HepG2 (cell line): ENCODE data around the gene RSPH9. TPM values are rescaled to one million over a fixed set of nuclear protein-coding genes. Genes with fewer than 3 reads are reported as not detected.

ENCODE experiments used
- CREB3 ChIP-seq: sonication (generic); formaldehyde crosslinking; IDR thresholded peaks from 2 replicates; pipeline ENCODE4 v1.5.0; 2020; ENCODE audit warnings: missing genetic modification reagents
- HIC2 ChIP-seq: sonication (generic); formaldehyde crosslinking; IDR thresholded peaks from 2 replicates; pipeline ENCODE4 v1.9.0; 2022; ENCODE audit warnings: low read depth, missing genetic modification reagents
- PITX1 ChIP-seq: sonication (generic); formaldehyde crosslinking; IDR thresholded peaks from 2 replicates; pipeline ENCODE4 v1.5.1; 2020; ENCODE audit warnings: mild to moderate bottlenecking, missing genetic modification reagents
- POGZ ChIP-seq: sonication (generic); formaldehyde crosslinking; IDR thresholded peaks from 2 replicates; pipeline ENCODE4 v1.4.0; 2020; ENCODE audit warnings: mild to moderate bottlenecking, missing genetic modification reagents
- TRIM24 ChIP-seq: sonication (generic); formaldehyde crosslinking; IDR thresholded peaks from 2 replicates; pipeline ENCODE4 v1.8.0; 2022; ENCODE audit warnings: mild to moderate bottlenecking, missing genetic modification reagents
- ZBTB40 ChIP-seq, 2 experiments: fragments of 450-650 bp in 1 of 2; sonication (generic) in 1 of 2; formaldehyde crosslinking in 1 of 2; IDR thresholded peaks; 2 replicates each; pipeline versions ENCODE4 v1.6.1 to v1.8.0; 2016 to 2022; ENCODE audit warnings: antibody characterized with exemption in 1 of 2, mild to moderate bottlenecking in 1 of 2, missing genetic modification reagents in 1 of 2
- ZGPAT ChIP-seq: IDR thresholded peaks from 2 replicates; pipeline ENCODE4 v1.6.1; 2016; ENCODE audit warnings: mild to moderate bottlenecking
- ZNF121 ChIP-seq: sonication (generic); formaldehyde crosslinking; IDR thresholded peaks from 2 replicates; pipeline ENCODE4 v1.5.0; 2020; ENCODE audit warnings: mild to moderate bottlenecking, missing genetic modification reagents
- ZNF281 ChIP-seq: sonication (generic); formaldehyde crosslinking; IDR thresholded peaks from 2 replicates; pipeline ENCODE4 v1.4.0; 2020; ENCODE audit warnings: missing genetic modification reagents, borderline replicate concordance
- ZNF367 ChIP-seq: sonication (generic); formaldehyde crosslinking; IDR thresholded peaks from 2 replicates; pipeline ENCODE4 v1.4.0; 2020; ENCODE audit warnings: missing genetic modification reagents, borderline replicate concordance
- ZNF672 ChIP-seq: sonication (generic); formaldehyde crosslinking; IDR thresholded peaks from 2 replicates; pipeline ENCODE4 v1.8.1; 2022; ENCODE audit warnings: missing genetic modification reagents
- ZNF768 ChIP-seq: sonication (generic); formaldehyde crosslinking; IDR thresholded peaks from 2 replicates; pipeline ENCODE4 v1.4.0; 2020; ENCODE audit warnings: missing genetic modification reagents
- ZNF788 ChIP-seq: sonication (generic); formaldehyde crosslinking; IDR thresholded peaks from 2 replicates; pipeline ENCODE4 v1.5.0; 2020; ENCODE audit warnings: mild to moderate bottlenecking, missing genetic modification reagents, borderline replicate concordance
- polyA plus RNA-seq, 8 experiments: library from polyadenylated mRNA; depleted of rRNA in 3 of 8; stranded (reverse) in 7 of 8; unstranded in 1 of 8; fragments of >200 nt; fragmentation: Illumina TruSeq in 4 of 8; extraction: Trizol in 4 of 8; gene quantifications; 2 replicates each; pipeline versions ENCODE4 v1.2.1 to v1.2.3, GENCODE V29; 2011 to 2016; ENCODE audit warnings: low read depth in 4 of 8, missing spikeins in 1 of 8, mixed read lengths in 1 of 8; ENCODE audit not compliant: insufficient read depth in 1 of 8
- total RNA-seq, 5 experiments: library from RNA; depleted of rRNA; stranded (reverse); fragments of >200 nt; fragmentation: Illumina TruSeq; extraction: Trizol; gene quantifications; 2 replicates each; pipeline ENCODE4 v1.2.3, GENCODE V29; 2016; ENCODE audit warnings: low read depth in 1 of 5

The RSPH9 gene
- total and polyA plus RNA-seq, 2 of the 13 experiments (the other 11 are each of a cell fraction or from before 2014, with no cell fraction given) = 0.04 TPM; not detected in 1

- TF ChIP-seq ZNF768 (CRISPR knock-in tag) = no peak
- TF ChIP-seq POGZ (CRISPR knock-in tag) = peak; percentile 12; the same call in 1 of the 2 replicates
- no peak; the same call in 1 of the 2 replicates for TF ChIP-seq PITX1 (CRISPR knock-in tag)
- peak; percentile 18; the same call in 1 of the 2 replicates for TF ChIP-seq ZGPAT (CRISPR knock-in tag)
- TF ChIP-seq ZNF367 (CRISPR knock-in tag) = no peak
- no peak for TF ChIP-seq ZBTB40 (IDR thresholded peaks at IDR 0.05)
- TF ChIP-seq ZBTB40 (CRISPR knock-in tag; IDR thresholded peaks at IDR 0.05) = no peak
- no peak for TF ChIP-seq TRIM24 (CRISPR knock-in tag)
- TF ChIP-seq ZNF788 (CRISPR knock-in tag) = no peak; the same call in 1 of the 2 replicates
- TF ChIP-seq CREB3 (CRISPR knock-in tag) = no peak
- no peak for TF ChIP-seq ZNF121
- TF ChIP-seq HIC2 (CRISPR knock-in tag) = no peak
- TF ChIP-seq ZNF281 (CRISPR knock-in tag) = no peak
- no peak for TF ChIP-seq ZNF672
These were observed 15.7 kb upstream of the RSPH9 start, which contains the start of gene GTPBP2 (continued) for GRCh38 chr6:43629104-43629504.
